GM10248 (cell line): Measurements from ENCODE around the gene PAX8.
A peak's percentile ranks its signal among the peaks of the same experiment; 100 is the strongest.

ENCODE experiments used
- CTCF ChIA-PET: fragments of 300-600 bp; sonication (Branson Sonifier 250); formaldehyde crosslinking; extraction: SDS; loops from one replicate; lab custom pipeline; 2021; ENCODE audit warnings: antibody characterized with exemption; lab: Yijun Ruan, JAX
- POLR2A ChIA-PET: fragments of 350-650 bp; sonication (Branson Sonifier 250); formaldehyde crosslinking; extraction: SDS; loops from one replicate; lab custom pipeline; 2020; ENCODE audit warnings: antibody characterized with exemption; lab: Yijun Ruan, JAX
- DNase-seq: peaks from one replicate; pipeline ENCODE4 v3.0.0; 2012; ENCODE audit errors: extremely low spot score
- TF ChIP-seq, protein P1 (sequence below): IDR thresholded peaks from 2 replicates; pipeline ENCODE4 v1.5.1; 2012; ENCODE audit warnings: mild to moderate bottlenecking, low read depth; ENCODE audit errors: extremely low read depth, missing control alignments, control extremely low read depth

Gene PAX8

DNA sequence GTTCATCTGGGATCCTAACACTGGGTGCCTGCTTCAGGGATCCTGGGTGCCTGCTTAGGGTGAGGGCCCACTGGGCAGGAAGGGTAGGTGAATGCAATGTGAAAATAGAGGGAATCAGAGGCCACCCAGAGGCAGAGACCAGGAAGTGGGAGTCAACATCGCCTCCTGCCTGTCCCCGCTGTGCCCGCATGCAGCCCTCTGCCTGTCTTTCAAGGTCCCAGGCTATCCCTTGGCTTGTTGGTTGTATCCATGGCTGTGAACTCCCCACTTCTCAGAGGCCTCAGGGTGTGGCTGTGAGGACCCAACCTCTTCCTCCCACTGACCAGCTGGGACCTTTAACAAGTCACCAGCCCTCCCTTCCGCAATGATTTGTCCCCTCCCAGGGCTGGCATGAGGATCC, 78.5 kb downstream of the PAX8 start:
- POLR2A ChIA-PET = no interaction called here
- CTCF ChIA-PET = interaction anchor here (1.2 to 9.9 kb wide), 9 partner anchors 10 to 189 kb away, joined by 3 to 162 read pairs (median 8); partner anchors contain the start of gene PSD4
- no peak for DNase-seq
- TF ChIP-seq, protein P1, sequence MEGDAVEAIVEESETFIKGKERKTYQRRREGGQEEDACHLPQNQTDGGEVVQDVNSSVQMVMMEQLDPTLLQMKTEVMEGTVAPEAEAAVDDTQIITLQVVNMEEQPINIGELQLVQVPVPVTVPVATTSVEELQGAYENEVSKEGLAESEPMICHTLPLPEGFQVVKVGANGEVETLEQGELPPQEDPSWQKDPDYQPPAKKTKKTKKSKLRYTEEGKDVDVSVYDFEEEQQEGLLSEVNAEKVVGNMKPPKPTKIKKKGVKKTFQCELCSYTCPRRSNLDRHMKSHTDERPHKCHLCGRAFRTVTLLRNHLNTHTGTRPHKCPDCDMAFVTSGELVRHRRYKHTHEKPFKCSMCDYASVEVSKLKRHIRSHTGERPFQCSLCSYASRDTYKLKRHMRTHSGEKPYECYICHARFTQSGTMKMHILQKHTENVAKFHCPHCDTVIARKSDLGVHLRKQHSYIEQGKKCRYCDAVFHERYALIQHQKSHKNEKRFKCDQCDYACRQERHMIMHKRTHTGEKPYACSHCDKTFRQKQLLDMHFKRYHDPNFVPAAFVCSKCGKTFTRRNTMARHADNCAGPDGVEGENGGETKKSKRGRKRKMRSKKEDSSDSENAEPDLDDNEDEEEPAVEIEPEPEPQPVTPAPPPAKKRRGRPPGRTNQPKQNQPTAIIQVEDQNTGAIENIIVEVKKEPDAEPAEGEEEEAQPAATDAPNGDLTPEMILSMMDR = no peak

DNA sequence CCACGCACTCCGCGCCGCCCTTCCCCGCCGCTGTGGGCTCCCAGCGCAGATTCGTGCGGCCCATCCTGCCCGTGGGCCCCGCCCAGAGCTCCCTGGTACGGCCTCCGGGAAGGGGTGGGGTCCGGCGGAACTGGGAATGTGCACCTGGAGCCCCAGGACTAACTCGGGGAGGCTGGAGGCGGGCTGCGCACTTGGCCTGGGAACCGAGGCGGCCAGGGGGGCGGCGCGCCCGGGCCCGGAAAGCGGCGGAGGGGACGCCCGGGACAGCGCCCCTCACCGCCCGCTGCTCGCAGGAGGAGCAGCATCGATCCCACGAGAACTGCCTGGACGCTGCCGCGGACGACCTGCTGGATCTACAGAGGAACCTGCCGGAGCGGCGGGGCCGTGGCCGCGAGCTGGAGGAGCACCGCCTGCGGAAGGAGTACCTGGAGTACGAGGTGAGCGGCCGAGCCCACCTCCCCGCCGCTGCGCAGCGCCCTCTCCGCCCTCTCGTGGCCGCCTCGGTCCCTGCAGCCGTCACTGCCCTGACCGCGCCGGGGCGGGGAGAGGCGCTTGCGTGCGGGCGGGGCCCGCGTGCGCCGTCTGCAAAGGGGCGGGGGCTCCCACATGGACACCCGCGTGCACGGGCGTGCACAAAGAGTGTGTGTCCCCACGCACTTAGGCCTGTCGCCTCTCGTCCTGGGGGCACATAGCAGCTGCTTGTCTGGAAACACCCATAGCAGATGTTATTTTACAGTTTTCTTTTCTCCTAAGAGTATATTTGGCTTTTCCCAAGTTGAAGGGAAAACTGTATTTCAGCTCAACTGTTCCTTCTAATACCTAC, 79.7 kb downstream of the PAX8 start:
- ChIA-PET POLR2A (interaction anchor here (0.9 kb wide), 1 partner anchor 24 kb away, joined by 3 read pairs; no protein-coding TSS in a partner anchor), CTCF (interaction anchor here (0.7 to 9.9 kb wide), 25 partner anchors 10 to 191 kb away, joined by 3 to 162 read pairs (median 4); partner anchors contain the start of gene PSD4)
- peak; percentile 91 for DNase-seq
- TF ChIP-seq, protein P1 = peak; percentile 71

DNA sequence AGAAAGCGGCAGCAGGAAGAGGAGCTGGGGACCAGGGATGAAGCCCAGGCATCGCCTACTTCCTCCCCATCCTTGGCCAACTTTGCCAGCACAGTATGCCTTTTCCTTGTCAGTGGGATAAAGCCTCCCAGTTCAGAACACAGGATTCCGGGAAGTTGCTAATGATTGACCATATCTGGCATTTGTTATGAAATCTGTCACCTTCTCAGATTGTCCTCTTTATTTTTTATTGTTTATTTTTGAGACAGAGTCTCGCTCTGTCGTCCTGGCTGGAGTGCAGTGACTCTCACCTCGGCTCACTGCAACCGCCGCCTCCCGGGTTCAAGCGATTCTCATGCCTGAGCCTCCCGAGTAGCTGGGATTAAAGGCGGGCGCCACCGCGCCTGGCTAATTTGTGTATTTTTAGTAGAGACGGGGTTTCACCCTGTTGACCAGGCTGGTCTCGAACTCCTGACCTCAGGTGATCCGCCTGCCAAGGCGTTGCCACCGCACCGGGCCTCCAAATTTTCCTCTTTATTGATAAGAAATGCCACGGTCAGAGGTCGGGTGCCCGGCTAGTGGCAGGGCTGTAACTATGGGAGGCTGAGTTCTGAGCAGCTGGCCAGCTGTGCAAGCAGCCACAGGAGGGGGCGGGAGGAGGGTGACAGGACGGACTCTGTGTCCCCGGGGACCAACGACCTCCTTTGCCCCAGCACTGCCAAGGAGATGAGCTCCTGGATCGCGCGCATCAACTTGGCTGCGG, 80.5 kb downstream of the PAX8 start:
- CTCF ChIA-PET = interaction anchor here (0.8 to 9.9 kb wide), 21 partner anchors 8 to 192 kb away, joined by 3 to 162 read pairs (median 4); partner anchors contain the start of gene PSD4
- POLR2A ChIA-PET = interaction anchor here (0.9 kb wide), 1 partner anchor 23 kb away, joined by 3 read pairs; no protein-coding TSS in a partner anchor
- TF ChIP-seq, protein P1 = no peak
- no peak for DNase-seq

DNA sequence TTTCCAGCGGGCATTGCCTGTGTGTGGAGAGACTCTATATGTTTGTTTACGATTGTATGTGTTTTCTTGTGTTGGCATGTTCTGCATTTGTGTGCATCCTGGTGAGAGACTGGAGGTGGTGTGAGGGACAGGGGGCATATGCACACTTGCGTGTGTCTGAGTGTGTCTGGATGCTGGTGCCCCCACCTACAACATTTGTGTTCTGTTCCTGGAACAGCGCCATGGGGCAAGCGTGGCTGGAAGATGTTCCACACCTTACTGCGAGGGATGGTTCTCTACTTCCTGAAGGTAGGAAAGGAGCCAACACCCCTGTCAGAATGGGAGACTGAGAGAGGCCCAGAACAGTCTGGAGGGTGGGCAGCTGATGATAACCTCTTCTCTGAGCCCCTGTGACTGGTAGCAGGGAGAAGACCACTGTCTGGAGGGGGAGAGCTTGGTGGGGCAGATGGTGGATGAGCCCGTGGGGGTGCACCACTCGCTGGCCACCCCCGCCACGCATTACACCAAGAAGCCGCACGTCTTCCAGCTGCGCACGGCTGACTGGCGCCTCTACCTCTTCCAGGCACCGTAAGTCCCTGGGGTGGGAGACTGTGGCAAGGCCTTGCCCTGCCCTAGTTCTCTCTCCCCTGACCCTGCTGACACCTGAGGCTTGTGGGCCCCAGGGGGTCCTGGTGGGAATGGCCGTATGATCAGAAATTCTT, 81.2 kb downstream of the PAX8 start:
- DNase-seq = no peak
- POLR2A ChIA-PET = no interaction called here
- CTCF ChIA-PET = interaction anchor here (1.1 to 9.9 kb wide), 12 partner anchors 8 to 193 kb away, joined by 3 to 162 read pairs (median 6); partner anchors contain the start of gene PSD4
- TF ChIP-seq, protein P1 = no peak

DNA sequence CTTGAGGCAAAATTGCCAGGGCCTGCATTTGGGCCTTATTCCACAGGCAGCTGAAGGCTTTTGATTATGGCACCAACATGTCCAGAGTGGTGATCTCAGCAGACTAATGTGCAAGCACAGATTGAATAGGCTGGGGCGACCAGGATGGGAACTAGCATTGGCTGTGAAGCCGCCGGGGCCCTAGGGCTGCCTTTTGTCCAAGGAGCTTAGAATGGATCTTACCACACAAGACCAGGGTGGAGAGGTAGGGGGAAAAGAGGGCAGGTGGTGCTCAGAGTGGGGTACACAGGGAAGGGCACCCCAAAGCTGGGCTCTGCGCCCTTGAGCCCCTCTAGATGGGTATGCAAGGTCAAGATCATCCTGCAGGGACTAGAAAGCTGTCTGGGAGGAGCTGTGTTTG, 81.9 kb downstream of the PAX8 start:
- TF ChIP-seq, protein P1 = no peak
- DNase-seq = no peak
- CTCF ChIA-PET = interaction anchor here (1.2 to 3.3 kb wide), 5 partner anchors 10 to 194 kb away, joined by 3 to 24 read pairs (median 4); no protein-coding TSS in a partner anchor
- POLR2A ChIA-PET = no interaction called here

DNA sequence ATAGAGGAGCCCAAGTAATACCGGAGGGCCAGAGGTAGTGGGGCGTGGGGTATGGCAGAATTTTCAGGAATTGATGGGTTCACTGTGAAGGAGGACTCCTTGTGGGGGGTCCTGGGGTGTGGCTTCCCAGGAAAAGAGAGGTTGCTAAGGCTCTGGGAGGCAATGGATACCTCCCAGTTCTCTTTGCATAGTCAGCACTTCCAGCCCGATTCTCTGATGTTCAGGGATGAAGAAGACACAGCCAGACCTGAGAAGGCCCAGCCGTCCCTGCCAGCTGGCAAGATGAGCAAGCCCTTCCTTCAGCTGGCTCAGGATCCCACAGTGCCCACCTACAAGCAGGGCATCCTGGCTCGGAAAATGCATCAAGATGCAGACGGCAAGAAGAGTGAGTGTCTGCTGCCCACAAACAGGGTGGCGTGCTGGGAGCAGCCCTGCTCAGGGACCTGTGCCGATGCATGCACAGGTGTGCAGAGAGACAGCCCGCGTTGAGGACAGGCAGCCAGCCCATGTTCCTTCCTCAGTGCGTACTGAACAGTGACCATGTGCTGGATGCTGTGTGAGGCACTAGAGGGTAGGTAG, 82.7 kb downstream of the PAX8 start:
- CTCF ChIA-PET = interaction anchor here (1.2 to 1.6 kb wide), 3 partner anchors 21 to 195 kb away, joined by 3 to 6 read pairs (median 4); no protein-coding TSS in a partner anchor
- TF ChIP-seq, protein P1 = no peak
- no peak for DNase-seq
- POLR2A ChIA-PET = no interaction called here
